ENCODE results near the gene PIK3AP1. TPM values are rescaled to one million over a fixed set of nuclear protein-coding genes. Genes with fewer than 3 reads are reported as not detected.

PIK3AP1 gene
- total and polyA plus RNA-seq, 10 of the 15 experiments (the other 5 are each of a cell fraction or from before 2014, with no cell fraction given), result 26.2 to 306 (median 119) TPM

GRCh38 chr10:96560489-96560888 lies 159.8 kb downstream of the PIK3AP1 start:
- Histone ChIP-seq H3K9me3 (replicated peaks; ENCODE audit: control insufficient read depth, insufficient read depth, low read length) (no peaks in the 10 kb centered on the region), H3K4me2 (ENCODE audit: control insufficient read depth, insufficient read depth) (no peak overlapping the region), H3K79me2 (ENCODE audit: control insufficient read depth, insufficient read depth, low read length) (peaks cover 3% of the 10 kb centered on the region; the same call in 1 of the 2 replicates), H3K27ac (ENCODE audit: control insufficient read depth, insufficient read depth) (no peak overlapping the region), H3K4me1 (ENCODE audit: control insufficient read depth, insufficient read depth, low read length) (no peaks in the 10 kb centered on the region), H2AFZ (ENCODE audit: control insufficient read depth, low read depth, low read length) (no peak overlapping the region), H3K27me3 (replicated peaks in 1 of 2; ENCODE audit: control insufficient read depth in 2 of 2, insufficient read depth in 2 of 2, low read length in 1 of 2) (no peaks in the 10 kb centered on the region), H4K20me1 (ENCODE audit: control insufficient read depth, insufficient read depth) (no peaks in the 10 kb centered on the region), H3K4me3 (no peak overlapping the region), H3K36me3 (ENCODE audit: control insufficient read depth in 2 of 2, insufficient read depth in 2 of 2, low read length in 1 of 2) (peaks cover 0 to 34% of the 10 kb centered on the region in 2 experiments), H3K9ac (ENCODE audit: control insufficient read depth, insufficient read depth, low read length) (no peak overlapping the region)
- BruUV-seq (replicated peaks), result no TSS peak
- ATAC-seq (no peak), FAIRE-seq (no peak), DNase-seq (ENCODE audit: low read depth, low spot score) (no peak)
- SMC1A ChIA-PET (ENCODE audit: uncharacterized antibody, unreplicated experiment), result no interaction called here
- CTCF ChIA-PET, result interaction anchor here (1.1 kb wide), 1 partner anchor 9 kb away, joined by 4 read pairs; no protein-coding TSS in a partner anchor
- in situ Hi-C loops (cut with MboI), result no loop called here
- intact Hi-C loops (cut with micrococcal nuclease; ENCODE audit: unreplicated experiment), result no loop called here
- TF ChIP-seq LARP7 (IDR thresholded peaks at IDR 0.05), result no peak
- no peak for TF ChIP-seq IKZF1 (conservative IDR thresholded peaks at IDR 0.05)
- no peak for TF ChIP-seq HDAC2 (IDR thresholded peaks at IDR 0.05)
- TF ChIP-seq RAD51 (IDR thresholded peaks at IDR 0.05), result no peak
- no peak for TF ChIP-seq ZNF622 (IDR thresholded peaks at IDR 0.05)
- TF ChIP-seq CHD4 (IDR thresholded peaks at IDR 0.05), result no peak
- TF ChIP-seq NFXL1 (IDR thresholded peaks at IDR 0.05; ENCODE audit: borderline replicate concordance), result no peak
- TF ChIP-seq BMI1 (IDR thresholded peaks at IDR 0.05; ENCODE audit: borderline replicate concordance), result no peak
- TF ChIP-seq HDAC6 (IDR thresholded peaks at IDR 0.05; ENCODE audit: unreplicated experiment), result no peak
- no peak for TF ChIP-seq RCOR1 (conservative IDR thresholded peaks at IDR 0.05; ENCODE audit: low read depth, low read length)
- no peak for TF ChIP-seq SKIL (IDR thresholded peaks at IDR 0.05; ENCODE audit: low read depth, poor library complexity, severe bottlenecking)
- no peak for TF ChIP-seq ELK1 (IDR thresholded peaks at IDR 0.05; ENCODE audit: low read depth, low read length)
- no peak for TF ChIP-seq BCL3 (IDR thresholded peaks at IDR 0.05; ENCODE audit: borderline replicate concordance, insufficient read depth, low read depth, low read length, poor library complexity, severe bottlenecking)
- TF ChIP-seq RELA (IDR thresholded peaks at IDR 0.05; ENCODE audit: borderline replicate concordance, partially characterized antibody), result no peak
- no peak for TF ChIP-seq EED (IDR thresholded peaks at IDR 0.05; ENCODE audit: low read depth)
- TF ChIP-seq KDM1A (IDR thresholded peaks at IDR 0.05; ENCODE audit: borderline replicate concordance), result no peak
- RAD21 ChIA-PET (ENCODE audit: unreplicated experiment), result no interaction called here
- POLR2A ChIA-PET, result no interaction called here
- 100% methylated on average over 2 of the region's 2 CpGs for WGBS (ENCODE audit: insufficient coverage, insufficient replicate concordance, low lambda C conversion rate, missing lambda C conversion rate)

Data from GM12878 (cell line).